Measurements from ENCODE around the gene S100A8. TPM values are rescaled to one million over a fixed set of nuclear protein-coding genes. Genes with fewer than 3 reads are reported as not detected.

S100A8 gene
- total RNA-seq, 1 experiment from 2014 or later = not detected

GRCh38 chr1:153371231-153371630, 19.6 kb downstream of the S100A8 start:
- no peak for DNase-seq
- Mint-ChIP-seq H3K27me3 (ENCODE audit: unreplicated experiment) (peaks cover 69% of the 10 kb centered on the region), H3K36me3 (ENCODE audit: insufficient read depth, unreplicated experiment) (no peaks in the 10 kb centered on the region), H3K9me3 (ENCODE audit: low read depth, unreplicated experiment) (no peaks in the 10 kb centered on the region), H3K4me1 (ENCODE audit: low read depth, unreplicated experiment) (no peaks in the 10 kb centered on the region), H3K4me3 (ENCODE audit: low read depth, unreplicated experiment) (no peak overlapping the region), H3K27ac (ENCODE audit: unreplicated experiment) (no peak overlapping the region)
- intact Hi-C loops (cut with micrococcal nuclease; ENCODE audit: unreplicated experiment) = no loop called here
- CTCF ChIA-PET = no interaction called here
- BruUV-seq (replicated peaks) = no TSS peak
- TF ChIP-seq, protein P1, sequence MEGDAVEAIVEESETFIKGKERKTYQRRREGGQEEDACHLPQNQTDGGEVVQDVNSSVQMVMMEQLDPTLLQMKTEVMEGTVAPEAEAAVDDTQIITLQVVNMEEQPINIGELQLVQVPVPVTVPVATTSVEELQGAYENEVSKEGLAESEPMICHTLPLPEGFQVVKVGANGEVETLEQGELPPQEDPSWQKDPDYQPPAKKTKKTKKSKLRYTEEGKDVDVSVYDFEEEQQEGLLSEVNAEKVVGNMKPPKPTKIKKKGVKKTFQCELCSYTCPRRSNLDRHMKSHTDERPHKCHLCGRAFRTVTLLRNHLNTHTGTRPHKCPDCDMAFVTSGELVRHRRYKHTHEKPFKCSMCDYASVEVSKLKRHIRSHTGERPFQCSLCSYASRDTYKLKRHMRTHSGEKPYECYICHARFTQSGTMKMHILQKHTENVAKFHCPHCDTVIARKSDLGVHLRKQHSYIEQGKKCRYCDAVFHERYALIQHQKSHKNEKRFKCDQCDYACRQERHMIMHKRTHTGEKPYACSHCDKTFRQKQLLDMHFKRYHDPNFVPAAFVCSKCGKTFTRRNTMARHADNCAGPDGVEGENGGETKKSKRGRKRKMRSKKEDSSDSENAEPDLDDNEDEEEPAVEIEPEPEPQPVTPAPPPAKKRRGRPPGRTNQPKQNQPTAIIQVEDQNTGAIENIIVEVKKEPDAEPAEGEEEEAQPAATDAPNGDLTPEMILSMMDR (IDR thresholded peaks at IDR 0.05; ENCODE audit: unreplicated experiment) = no peak

GRCh38 chr1:153370146-153370545, 20.7 kb downstream of the S100A8 start:
- H3K4me1 Mint-ChIP-seq (ENCODE audit: low read depth, unreplicated experiment) = peaks cover 4% of the 10 kb centered on the region
- intact Hi-C loops (cut with micrococcal nuclease; ENCODE audit: unreplicated experiment) = no loop called here
- no peak overlapping the region for H3K4me3 Mint-ChIP-seq (ENCODE audit: low read depth, unreplicated experiment)
- TF ChIP-seq, protein P1 (IDR thresholded peaks at IDR 0.05; ENCODE audit: unreplicated experiment) = no peak
- no peaks in the 10 kb centered on the region for H3K9me3 Mint-ChIP-seq (ENCODE audit: low read depth, unreplicated experiment)
- CTCF ChIA-PET = no interaction called here
- no peak overlapping the region for H3K27ac Mint-ChIP-seq (ENCODE audit: unreplicated experiment)
- no TSS peak for BruUV-seq (replicated peaks)
- peaks cover 76% of the 10 kb centered on the region for H3K27me3 Mint-ChIP-seq (ENCODE audit: unreplicated experiment)
- no peaks in the 10 kb centered on the region for H3K36me3 Mint-ChIP-seq (ENCODE audit: insufficient read depth, unreplicated experiment)
- DNase-seq = no peak

DNA sequence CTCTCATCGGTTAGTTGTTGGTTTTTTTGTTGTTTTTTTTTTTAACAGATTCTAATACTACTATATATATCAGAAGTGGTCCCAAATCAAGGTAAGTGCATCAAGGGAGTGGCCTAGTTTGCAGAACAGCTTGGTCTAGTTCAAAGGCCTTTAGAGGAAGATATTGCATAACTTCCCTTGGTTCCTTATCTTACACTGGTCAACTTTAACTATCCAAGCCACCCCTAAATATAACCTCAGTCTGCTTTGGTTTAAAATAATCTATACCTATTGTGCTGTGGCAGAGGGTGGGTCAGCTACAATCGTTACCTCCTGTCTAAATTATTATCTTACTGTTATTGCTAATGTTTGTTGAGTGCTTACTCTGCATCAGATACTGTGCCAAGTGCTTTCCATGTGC, 22.4 kb downstream of the S100A8 start:
- intact Hi-C loops (cut with micrococcal nuclease; ENCODE audit: unreplicated experiment) = no loop called here
- Mint-ChIP-seq H3K27ac (ENCODE audit: unreplicated experiment) (no peak overlapping the region), H3K9me3 (ENCODE audit: low read depth, unreplicated experiment) (no peaks in the 10 kb centered on the region), H3K4me3 (ENCODE audit: low read depth, unreplicated experiment) (no peak overlapping the region), H3K27me3 (ENCODE audit: unreplicated experiment) (peaks cover 91% of the 10 kb centered on the region), H3K4me1 (ENCODE audit: low read depth, unreplicated experiment) (peaks cover 13% of the 10 kb centered on the region), H3K36me3 (ENCODE audit: insufficient read depth, unreplicated experiment) (no peaks in the 10 kb centered on the region)
- CTCF ChIA-PET = no interaction called here
- TF ChIP-seq, protein P1 (IDR thresholded peaks at IDR 0.05; ENCODE audit: unreplicated experiment) = no peak
- no TSS peak for BruUV-seq (replicated peaks)
- no peak for DNase-seq

DNA sequence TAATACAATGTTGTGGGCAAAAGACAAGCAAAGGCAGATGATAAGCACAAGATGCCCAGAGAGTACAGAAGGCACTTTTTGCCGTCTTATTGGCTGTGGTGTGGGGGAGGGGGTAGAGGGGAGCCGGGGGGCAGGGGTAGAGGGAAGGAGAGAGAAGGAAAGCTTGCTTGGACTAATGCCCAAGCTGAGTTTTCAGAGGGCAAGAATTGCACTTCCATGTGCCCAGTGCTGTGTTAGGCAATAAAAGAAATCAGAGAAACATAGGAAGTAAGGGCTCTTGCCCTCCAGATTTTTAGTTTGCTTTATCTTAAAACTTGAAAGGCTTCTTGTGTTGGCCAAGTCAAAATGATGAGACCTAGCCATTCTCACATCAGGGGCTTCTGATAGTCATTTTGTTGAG, 23.8 kb downstream of the S100A8 start:
- no TSS peak for BruUV-seq (replicated peaks)
- no peaks in the 10 kb centered on the region for H3K36me3 Mint-ChIP-seq (ENCODE audit: insufficient read depth, unreplicated experiment)
- H3K9me3 Mint-ChIP-seq (ENCODE audit: low read depth, unreplicated experiment) = no peaks in the 10 kb centered on the region
- H3K27ac Mint-ChIP-seq (ENCODE audit: unreplicated experiment) = no peak overlapping the region
- TF ChIP-seq, protein P1 (IDR thresholded peaks at IDR 0.05; ENCODE audit: unreplicated experiment) = no peak
- H3K4me1 Mint-ChIP-seq (ENCODE audit: low read depth, unreplicated experiment) = peaks cover 13% of the 10 kb centered on the region
- peaks cover 90% of the 10 kb centered on the region for H3K27me3 Mint-ChIP-seq (ENCODE audit: unreplicated experiment)
- intact Hi-C loops (cut with micrococcal nuclease; ENCODE audit: unreplicated experiment) = no loop called here
- no peak overlapping the region for H3K4me3 Mint-ChIP-seq (ENCODE audit: low read depth, unreplicated experiment)
- DNase-seq = no peak
- CTCF ChIA-PET = no interaction called here
